Measurements from ENCODE around the gene HHIPL1.
A peak's percentile ranks its signal among the peaks of the same experiment; 100 is the strongest.
"Not testable (repeated sequence)": the region's sequence is repeated elsewhere in the genome, so short reads cannot be mapped to it uniquely, and the experiment has no call there.

The HHIPL1 gene

DNA sequence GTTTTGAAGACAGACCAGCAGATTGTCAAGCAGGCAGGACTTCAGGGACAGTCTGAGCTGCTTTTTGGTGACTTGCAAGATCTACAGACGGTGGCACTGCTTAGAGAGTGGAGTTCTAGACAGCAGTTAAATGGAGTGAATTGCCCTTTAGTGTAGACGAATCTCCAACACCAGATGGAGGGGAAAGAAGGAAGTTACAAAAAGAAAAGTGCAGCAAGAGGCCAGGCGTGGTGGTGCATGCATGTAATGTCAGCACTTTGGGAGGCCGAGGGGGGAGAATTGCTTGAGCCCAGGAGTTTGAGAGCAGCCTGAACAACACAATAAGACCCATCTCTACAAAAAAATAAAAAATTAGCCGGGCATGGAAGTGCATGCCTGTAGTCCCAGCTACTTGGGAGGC is 8.4 kb upstream of the HHIPL1 start:
- DNase-seq (ENCODE audit: low spot score): no peak
- Histone ChIP-seq H3K27ac (no peak overlapping the region), H3K4me3 (no peak overlapping the region)
- no peak for TF ChIP-seq CTCF (IDR thresholded peaks at IDR 0.05)

GRCh38 chr14:99637624-99638023 is 7.3 kb upstream of the HHIPL1 start:
- no peak for TF ChIP-seq CTCF (IDR thresholded peaks at IDR 0.05)
- Histone ChIP-seq H3K27ac (no peak overlapping the region), H3K4me3 (no peak overlapping the region)
- no peak for DNase-seq (ENCODE audit: low spot score)

DNA sequence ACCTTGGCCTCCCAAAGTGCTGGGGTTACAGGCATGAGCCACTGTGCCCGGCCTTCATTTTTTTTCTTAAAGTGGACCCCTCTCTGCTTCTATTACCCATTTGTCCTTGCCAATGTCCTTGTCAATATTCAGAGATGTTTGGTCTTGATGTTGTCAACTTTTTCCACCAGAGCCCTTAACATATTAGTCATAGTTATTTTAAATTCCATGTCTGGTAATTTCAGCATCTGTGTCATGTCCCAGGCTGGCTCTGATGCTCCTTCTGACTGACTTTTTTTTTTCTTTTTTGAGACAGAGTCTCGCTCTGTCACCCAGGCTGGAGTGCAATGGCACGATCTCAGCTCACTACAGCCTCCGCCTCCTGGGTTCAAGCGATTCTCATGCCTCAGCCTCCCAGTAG is 2.2 kb upstream of the HHIPL1 start:
- H3K4me3 ChIP-seq; DNase-seq (ENCODE audit: low spot score); H3K27ac ChIP-seq: not testable (repeated sequence)

- no peak for DNase-seq (ENCODE audit: low spot score)
- TF ChIP-seq CTCF (IDR thresholded peaks at IDR 0.05): no peak
- H3K4me3 ChIP-seq: no peak overlapping the region
- H3K27ac ChIP-seq: no peak overlapping the region
These were observed 1.6 kb upstream of the HHIPL1 start for GRCh38 chr14:99643343-99643742.

GRCh38 chr14:99644035-99644587 is 818 bp upstream of the HHIPL1 start:
- Histone ChIP-seq H3K4me3 (peak overlapping the region; percentile 78), H3K27ac (no peak overlapping the region)
- TF ChIP-seq CTCF (IDR thresholded peaks at IDR 0.05): no peak
- no peak for DNase-seq (ENCODE audit: low spot score)

GRCh38 chr14:99645545-99646505 is 896 bp downstream of the HHIPL1 start:
- TF ChIP-seq CTCF (IDR thresholded peaks at IDR 0.05): no peak
- Histone ChIP-seq H3K27ac (peak overlapping the region in 1 of 2 donors; percentile 19), H3K4me3 (peak overlapping the region; percentile 78)
- no peak for DNase-seq (ENCODE audit: low spot score)

DNA sequence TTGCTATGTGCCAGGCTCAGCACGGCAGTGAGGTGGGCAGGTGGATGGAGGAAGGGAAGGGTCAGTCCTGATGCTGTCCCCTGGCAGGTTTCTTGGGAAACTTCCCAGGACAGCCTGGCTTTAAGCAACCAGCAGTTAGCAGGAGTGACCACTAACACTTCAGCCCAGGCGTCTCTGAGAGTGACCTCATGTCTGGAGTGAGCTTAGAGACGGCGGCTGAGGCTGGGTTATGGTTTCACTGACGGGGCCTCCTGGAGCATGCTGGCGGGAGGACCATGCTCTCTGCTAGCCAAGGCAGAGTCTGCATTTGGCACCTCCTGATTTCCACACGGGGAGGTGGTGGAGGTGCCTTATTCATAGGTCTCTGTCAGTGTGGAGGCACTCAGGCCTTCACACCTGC is 2.5 kb downstream of the HHIPL1 start:
- Histone ChIP-seq H3K4me3 (no peak overlapping the region), H3K27ac (no peak overlapping the region)
- no peak for DNase-seq (ENCODE audit: low spot score)
- TF ChIP-seq CTCF (IDR thresholded peaks at IDR 0.05): no peak

Data from coronary artery (tissue), 2 donors.